Mucosa of rectum (tissue), 2 donors: ENCODE measurements around the gene DOCK8.
"Not testable (repeated sequence)": the region's sequence is repeated elsewhere in the genome, so short reads cannot be mapped to it uniquely, and the experiment has no call there.

ENCODE experiments used
- H3K27ac ChIP-seq, 2 donors: one replicate each; pipeline ENCODE4 v1.7.0; 2013; ENCODE audit warnings: inconsistent platforms in 2 of 2, low read depth in 2 of 2, low read length in 2 of 2
- H3K27me3 ChIP-seq, 2 donors: one replicate each; pipeline ENCODE4 v1.7.0; 2013; ENCODE audit warnings: low read length in 2 of 2; ENCODE audit not compliant: control insufficient read depth in 2 of 2, insufficient read depth in 2 of 2
- H3K36me3 ChIP-seq, 2 donors: one replicate each; pipeline ENCODE4 v1.7.0; 2013; ENCODE audit warnings: low read length in 2 of 2; ENCODE audit not compliant: control insufficient read depth in 2 of 2, insufficient read depth in 2 of 2
- H3K4me1 ChIP-seq, 2 donors: one replicate each; pipeline ENCODE4 v1.7.0; 2013; ENCODE audit warnings: low read length in 2 of 2, mild to moderate bottlenecking in 1 of 2; ENCODE audit not compliant: control insufficient read depth in 2 of 2, insufficient read depth in 2 of 2
- H3K4me3 ChIP-seq, 2 donors: one replicate each; pipeline ENCODE4 v1.7.0; 2013; ENCODE audit warnings: low read length in 2 of 2
- H3K9ac ChIP-seq, 2 donors: one replicate each; pipeline ENCODE4 v1.7.0; 2013; ENCODE audit warnings: low read length in 2 of 2, low read depth in 1 of 2, mild to moderate bottlenecking in 1 of 2
- H3K9me3 ChIP-seq, 2 donors: one replicate each; pipeline ENCODE4 v1.7.0; 2013; ENCODE audit warnings: low read length in 2 of 2; ENCODE audit not compliant: control insufficient read depth in 2 of 2
- donor health status: healthy.
- donor health status: Normal muscosa, but diverticular disease.

Gene DOCK8

GRCh38 chr9:398085-398484 lies 183.4 kb downstream of the DOCK8 start:
- Histone ChIP-seq H3K4me1 (no peaks in the 10 kb centered on the region), H3K27ac (no peak overlapping the region), H3K9ac (no peak overlapping the region), H3K36me3 (peaks cover 5 to 9% of the 10 kb centered on the region in 2 donors), H3K4me3 (no peak overlapping the region), H3K9me3 (no peaks in the 10 kb centered on the region), H3K27me3 (no peaks in the 10 kb centered on the region)

- Histone ChIP-seq H3K9me3 (no peaks in the 10 kb centered on the region), H3K27me3 (no peaks in the 10 kb centered on the region), H3K9ac (no peak overlapping the region), H3K36me3 (peaks cover 5 to 14% of the 10 kb centered on the region in 2 donors), H3K27ac (no peak overlapping the region), H3K4me3 (no peak overlapping the region), H3K4me1 (no peaks in the 10 kb centered on the region)
These were observed 186.6 kb downstream of the DOCK8 start for GRCh38 chr9:401223-401622.

- peaks cover 3 to 21% of the 10 kb centered on the region in 2 donors for H3K36me3 ChIP-seq
- no peak overlapping the region for H3K4me3 ChIP-seq
These were observed 189.6 kb downstream of the DOCK8 start for GRCh38 chr9:404234-404633.

GRCh38 chr9:405341-405740 lies 190.7 kb downstream of the DOCK8 start:
- Histone ChIP-seq H3K27me3 (no peaks in the 10 kb centered on the region), H3K36me3 (peaks cover 3 to 21% of the 10 kb centered on the region in 2 donors), H3K4me1 (no peaks in the 10 kb centered on the region), H3K9ac (no peak overlapping the region), H3K27ac (no peak overlapping the region), H3K9me3 (no peaks in the 10 kb centered on the region), H3K4me3 (no peak overlapping the region)

More at GRCh38 chr9:404234-404633, 189.6 kb downstream of the DOCK8 start:
- H3K27ac ChIP-seq: no peak overlapping the region
- H3K9me3 ChIP-seq: no peaks in the 10 kb centered on the region
- no peak overlapping the region for H3K9ac ChIP-seq
- no peaks in the 10 kb centered on the region for H3K27me3 ChIP-seq
- H3K4me1 ChIP-seq: no peaks in the 10 kb centered on the region

GRCh38 chr9:406886-407654 lies 192.4 kb downstream of the DOCK8 start:
- no peak overlapping the region for H3K9ac ChIP-seq
- no peaks in the 10 kb centered on the region for H3K27me3 ChIP-seq

GRCh38 chr9:409655-410054 lies 195.0 kb downstream of the DOCK8 start:
- not testable (repeated sequence) for H3K9me3 ChIP-seq, H3K4me1 ChIP-seq, H3K9ac ChIP-seq, H3K27me3 ChIP-seq, H3K4me3 ChIP-seq, H3K27ac ChIP-seq
- peaks cover 0 to 20% of the 10 kb centered on the region in 2 donors for H3K36me3 ChIP-seq

More at GRCh38 chr9:406886-407654, 192.4 kb downstream of the DOCK8 start:
- Histone ChIP-seq H3K9me3 (no peaks in the 10 kb centered on the region), H3K36me3 (peaks cover 0 to 19% of the 10 kb centered on the region in 2 donors), H3K4me1 (no peaks in the 10 kb centered on the region), H3K27ac (no peak overlapping the region), H3K4me3 (no peak overlapping the region)

- no peaks in the 10 kb centered on the region for H3K27me3 ChIP-seq
- no peak overlapping the region for H3K4me3 ChIP-seq
- H3K36me3 ChIP-seq: peaks cover 0 to 2% of the 10 kb centered on the region in 2 donors
- H3K9ac ChIP-seq: no peak overlapping the region
- H3K9me3 ChIP-seq: no peaks in the 10 kb centered on the region
- no peak overlapping the region for H3K27ac ChIP-seq
- H3K4me1 ChIP-seq: no peaks in the 10 kb centered on the region
These were observed 199.9 kb downstream of the DOCK8 start for GRCh38 chr9:414595-414994.

GRCh38 chr9:419571-420171 lies 205.0 kb downstream of the DOCK8 start:
- no peaks in the 10 kb centered on the region for H3K4me1 ChIP-seq
- no peak overlapping the region for H3K9ac ChIP-seq
- peaks cover 8 to 16% of the 10 kb centered on the region in 2 donors for H3K36me3 ChIP-seq
- no peaks in the 10 kb centered on the region for H3K27me3 ChIP-seq
- H3K9me3 ChIP-seq: no peaks in the 10 kb centered on the region
- no peak overlapping the region for H3K27ac ChIP-seq
- no peak overlapping the region for H3K4me3 ChIP-seq

- H3K4me3 ChIP-seq: no peak overlapping the region
- no peak overlapping the region for H3K27ac ChIP-seq
- peaks cover 8 to 15% of the 10 kb centered on the region in 2 donors for H3K36me3 ChIP-seq
- H3K4me1 ChIP-seq: no peaks in the 10 kb centered on the region
- H3K9ac ChIP-seq: no peak overlapping the region
- H3K27me3 ChIP-seq: no peaks in the 10 kb centered on the region
- no peaks in the 10 kb centered on the region for H3K9me3 ChIP-seq
These were observed 207.2 kb downstream of the DOCK8 start for GRCh38 chr9:421896-422295.

- no peak overlapping the region for H3K4me3 ChIP-seq
- peaks cover 0 to 20% of the 10 kb centered on the region in 2 donors for H3K36me3 ChIP-seq
- H3K9me3 ChIP-seq: no peaks in the 10 kb centered on the region
- H3K27me3 ChIP-seq: no peaks in the 10 kb centered on the region
- H3K4me1 ChIP-seq: no peaks in the 10 kb centered on the region
- no peak overlapping the region for H3K27ac ChIP-seq
- H3K9ac ChIP-seq: no peak overlapping the region
These were observed 211.6 kb downstream of the DOCK8 start for GRCh38 chr9:426264-426663.
